ENCODE measurements around the gene SPOCK1.

The SPOCK1 gene

GRCh38 chr5:137186759-137187461 is 312.2 kb downstream of the SPOCK1 start:
- no peak for DNase-seq

- no peak for DNase-seq
Observed at GRCh38 chr5:137185193-137185592, 313.9 kb downstream of the SPOCK1 start.

GRCh38 chr5:137184734-137185133 is 314.4 kb downstream of the SPOCK1 start:
- no peak for DNase-seq

GRCh38 chr5:137182576-137182975 is 316.6 kb downstream of the SPOCK1 start:
- no peak for DNase-seq

GRCh38 chr5:137181667-137182066 is 317.5 kb downstream of the SPOCK1 start:
- no peak for DNase-seq

- no peak for DNase-seq
Observed at GRCh38 chr5:137179203-137179602, 319.9 kb downstream of the SPOCK1 start.

- no peak for DNase-seq
Observed at GRCh38 chr5:137176609-137177008, 322.5 kb downstream of the SPOCK1 start.

GRCh38 chr5:137176126-137176525 is 323.0 kb downstream of the SPOCK1 start:
- DNase-seq: no peak

GRCh38 chr5:137174196-137174595 is 324.9 kb downstream of the SPOCK1 start:
- no peak for DNase-seq

- DNase-seq: no peak
Observed at GRCh38 chr5:137172258-137172657, 326.9 kb downstream of the SPOCK1 start.

GRCh38 chr5:137167187-137167586 is 331.9 kb downstream of the SPOCK1 start:
- DNase-seq: no peak

- DNase-seq: no peak
Observed at GRCh38 chr5:137164961-137165360, 334.2 kb downstream of the SPOCK1 start.

- no peak for DNase-seq
Observed at GRCh38 chr5:137164536-137164935, 334.6 kb downstream of the SPOCK1 start.

- DNase-seq: no peak
Observed at GRCh38 chr5:137158691-137159090, 340.4 kb downstream of the SPOCK1 start.

- DNase-seq: no peak
Observed at GRCh38 chr5:137156180-137156579, 342.9 kb downstream of the SPOCK1 start.

GRCh38 chr5:137155261-137156000 is 343.7 kb downstream of the SPOCK1 start:
- DNase-seq: no peak

GRCh38 chr5:137152616-137153015 is 346.5 kb downstream of the SPOCK1 start:
- no peak for DNase-seq

GRCh38 chr5:137148655-137149054 is 350.5 kb downstream of the SPOCK1 start:
- DNase-seq: no peak

GRCh38 chr5:137148159-137148558 is 351.0 kb downstream of the SPOCK1 start:
- DNase-seq: no peak

- DNase-seq: no peak
Observed at GRCh38 chr5:137147346-137147745, 351.8 kb downstream of the SPOCK1 start.

- no peak for DNase-seq
Observed at GRCh38 chr5:137146402-137146890, 352.7 kb downstream of the SPOCK1 start.

- no peak for DNase-seq
Observed at GRCh38 chr5:137145721-137146120, 353.4 kb downstream of the SPOCK1 start.

- no peak for DNase-seq
Observed at GRCh38 chr5:137144656-137145055, 354.5 kb downstream of the SPOCK1 start.

Data from NCI-H1930 (cell line).